ENCODE results near the gene USP31. TPM values are rescaled to one million over a fixed set of nuclear protein-coding genes. Genes with fewer than 3 reads are reported as not detected.

Gene USP31
- total and polyA plus RNA-seq, 2 donors (not counting 1 experiment from before 2014, with no cell fraction given): 1.6 to 6.7 TPM

DNA sequence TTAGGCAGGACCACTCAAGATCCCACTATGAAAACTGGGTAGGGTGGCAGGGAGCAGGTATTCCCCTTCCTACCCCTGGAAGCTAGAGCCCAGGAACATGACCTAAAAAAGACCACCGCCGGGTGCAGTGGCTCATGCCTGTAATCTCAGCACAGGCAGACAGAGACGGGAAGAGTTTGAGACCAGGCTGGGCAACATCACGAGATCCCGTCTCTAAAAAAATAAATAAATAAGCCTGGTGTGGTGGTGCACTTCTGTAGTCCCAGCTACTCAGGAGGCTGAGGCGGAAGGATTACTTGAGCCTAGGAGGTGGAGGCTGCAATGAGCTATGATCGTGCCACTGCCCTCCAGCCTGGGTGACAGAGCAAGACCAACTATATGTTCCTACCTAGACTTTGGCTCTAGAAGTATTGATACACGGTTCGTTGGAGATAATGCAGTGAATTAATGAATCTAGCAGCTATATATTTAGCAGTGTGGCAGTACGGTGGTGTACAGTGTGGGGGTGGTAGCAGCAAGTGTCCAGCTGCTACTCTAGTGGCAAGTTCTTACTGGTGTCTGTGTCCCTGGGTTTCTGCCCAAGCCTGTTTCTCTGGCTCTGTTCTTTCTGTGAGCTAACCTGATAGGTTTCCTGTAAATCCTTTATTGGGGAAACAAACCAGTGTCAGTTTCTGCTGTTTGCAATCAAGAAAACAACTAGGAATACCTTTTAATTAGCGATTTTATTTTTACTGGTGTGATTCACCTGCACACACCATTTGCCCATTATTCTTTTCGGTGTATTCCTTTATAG lies 3.3 kb upstream of the USP31 start:
- ChIA-PET POLR2A (no interaction called here), CTCF (interaction anchor here (1.6 kb wide), 1 partner anchor 282 kb away, joined by 5 read pairs; no protein-coding TSS in a partner anchor)
- H3K4me3 ChIP-seq (ENCODE audit: control extremely low read depth in 1 of 5, extremely low read depth in 1 of 5, insufficient read depth in 1 of 5, low read depth in 2 of 5, low read length in 4 of 5): no peak overlapping the region
- no peak overlapping the region for H3K4me2 ChIP-seq (replicated peaks; ENCODE audit: low read depth, low read length, poor library complexity, severe bottlenecking)
- H3K9me3 Mint-ChIP-seq (ENCODE audit: insufficient read depth): no peaks in the 10 kb centered on the region
- H2AFZ ChIP-seq (ENCODE audit: insufficient read depth, low read depth, low read length, poor library complexity, severe bottlenecking): no peak overlapping the region
- H3K27ac ChIP-seq (ENCODE audit: low read length in 2 of 2): no peak overlapping the region
- no peaks in the 10 kb centered on the region for H4K20me1 ChIP-seq (ENCODE audit: control insufficient read depth, insufficient read depth, low read length, poor library complexity, severe bottlenecking)
- no peaks in the 10 kb centered on the region for H3K36me3 ChIP-seq (replicated peaks in 1 of 2; ENCODE audit: control extremely low read depth in 1 of 2, control insufficient read depth in 1 of 2, extremely low read depth in 1 of 2, insufficient read depth in 2 of 2, low read length in 1 of 2)
- H3K4me3 Mint-ChIP-seq: no peak overlapping the region
- ATAC-seq (ENCODE audit: low read depth): no peak
- intact Hi-C loops (cut with micrococcal nuclease): no loop called here
- H3K27me3 ChIP-seq (replicated peaks in 1 of 4; ENCODE audit: control extremely low read depth in 1 of 4, control insufficient read depth in 3 of 4, insufficient read depth in 4 of 4, low read length in 3 of 4): peaks cover 0 to 8% (median 6%) of the 10 kb centered on the region in 4 experiments
- WGBS (ENCODE audit: insufficient coverage): 76% methylated on average over 8 of the region's 12 CpGs
- H3K79me2 ChIP-seq (ENCODE audit: control insufficient read depth, insufficient read depth, low read length): peaks cover 5% of the 10 kb centered on the region
- H3K9me3 ChIP-seq (ENCODE audit: control extremely low read depth in 1 of 3, control insufficient read depth in 2 of 3, insufficient read depth in 1 of 3, low read length in 2 of 3): no peaks in the 10 kb centered on the region
- TF ChIP-seq EZH2 (IDR thresholded peaks at IDR 0.05; ENCODE audit: borderline replicate concordance, insufficient read depth, low read depth, low read length, poor library complexity, severe bottlenecking) (no peak), CTCF (IDR thresholded peaks at IDR 0.05) (no peak)
- H3K27ac Mint-ChIP-seq: no peak overlapping the region
- peaks cover 24% of the 10 kb centered on the region for H3K27me3 Mint-ChIP-seq
- no peak for DNase-seq
- H3K4me1 ChIP-seq (ENCODE audit: control insufficient read depth in 2 of 2, insufficient read depth in 2 of 2, low read length in 2 of 2): peaks cover 8 to 9% of the 10 kb centered on the region in 2 donors
- no peak overlapping the region for H3K9ac ChIP-seq (ENCODE audit: low read length)
- peaks cover 19% of the 10 kb centered on the region for H3K4me1 Mint-ChIP-seq

DNA sequence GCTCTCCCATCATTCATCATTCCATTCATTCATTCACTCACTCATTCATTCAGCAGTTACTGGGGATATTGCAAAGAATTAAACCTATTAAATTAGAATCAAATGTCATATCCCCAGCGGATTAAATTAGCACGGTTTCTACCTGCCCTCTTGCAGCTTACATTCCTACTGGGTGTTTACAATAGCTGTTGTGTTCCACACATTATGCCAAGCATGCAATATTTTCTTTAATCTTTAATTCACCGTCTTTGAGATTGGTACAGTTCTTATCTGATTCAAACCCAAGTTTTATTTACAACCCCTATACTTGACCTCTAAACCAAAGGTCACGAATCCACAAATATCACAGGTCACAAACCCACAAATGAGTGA lies 727 bp upstream of the USP31 start:
- ChIA-PET POLR2A (no interaction called here), CTCF (interaction anchor here (1.3 kb wide), 1 partner anchor 447 kb away, joined by 3 read pairs; no protein-coding TSS in a partner anchor)
- Mint-ChIP-seq H3K9me3 (ENCODE audit: insufficient read depth) (no peaks in the 10 kb centered on the region), H3K4me3 (peak overlapping the region; percentile 95), H3K27me3 (peaks cover 7% of the 10 kb centered on the region), H3K4me1 (peaks cover 14% of the 10 kb centered on the region), H3K27ac (peak overlapping the region; percentile 6)
- WGBS (ENCODE audit: insufficient coverage): 54% methylated on average over 3 of the region's 4 CpGs
- Histone ChIP-seq H3K9ac (ENCODE audit: low read length) (peak overlapping the region; percentile 79), H3K79me2 (ENCODE audit: control insufficient read depth, insufficient read depth, low read length) (peaks cover 9% of the 10 kb centered on the region), H3K36me3 (replicated peaks in 1 of 2; ENCODE audit: control extremely low read depth in 1 of 2, control insufficient read depth in 1 of 2, extremely low read depth in 1 of 2, insufficient read depth in 2 of 2, low read length in 1 of 2) (no peaks in the 10 kb centered on the region), H3K9me3 (ENCODE audit: control extremely low read depth in 1 of 3, control insufficient read depth in 2 of 3, insufficient read depth in 1 of 3, low read length in 2 of 3) (no peaks in the 10 kb centered on the region), H4K20me1 (ENCODE audit: control insufficient read depth, insufficient read depth, low read length, poor library complexity, severe bottlenecking) (no peaks in the 10 kb centered on the region), H3K27me3 (replicated peaks in 1 of 4; ENCODE audit: control extremely low read depth in 1 of 4, control insufficient read depth in 3 of 4, insufficient read depth in 4 of 4, low read length in 3 of 4) (peaks cover 0 to 6% (median under 1%) of the 10 kb centered on the region in 4 experiments), H2AFZ (ENCODE audit: insufficient read depth, low read depth, low read length, poor library complexity, severe bottlenecking) (peak overlapping the region; percentile 93), H3K27ac (ENCODE audit: low read length in 2 of 2) (no peak overlapping the region), H3K4me1 (ENCODE audit: control insufficient read depth in 2 of 2, insufficient read depth in 2 of 2, low read length in 2 of 2) (peaks cover 8 to 9% of the 10 kb centered on the region in 2 donors), H3K4me3 (ENCODE audit: control extremely low read depth in 1 of 5, extremely low read depth in 1 of 5, insufficient read depth in 1 of 5, low read depth in 2 of 5, low read length in 4 of 5) (peak overlapping the region; percentile 44 to 90 (median 71)), H3K4me2 (replicated peaks; ENCODE audit: low read depth, low read length, poor library complexity, severe bottlenecking) (peak overlapping the region; percentile 99)
- ATAC-seq (ENCODE audit: low read depth) (no peak), DNase-seq (no peak)
- intact Hi-C loops (cut with micrococcal nuclease): loop anchor here (1.0 kb wide), 1 partner anchor 32 kb away; the partner anchor contains the start of gene SCNN1G
- TF ChIP-seq EZH2 (IDR thresholded peaks at IDR 0.05; ENCODE audit: borderline replicate concordance, insufficient read depth, low read depth, low read length, poor library complexity, severe bottlenecking): no peak
- no peak for TF ChIP-seq CTCF (IDR thresholded peaks at IDR 0.05)

All from B cell (primary cell).